PC-9 (cell line): Measurements from ENCODE around the gene NUP50.

Source experiments
- EZH2 ChIP-seq: fragments of 200-600 bp; sonication (generic); IDR thresholded peaks from 2 replicates; pipeline ENCODE4 v1.8.0; 2017; ENCODE audit warnings: antibody characterized with exemption, low read depth
- TF ChIP-seq, protein P1 (sequence below): fragments of 200-600 bp; sonication (generic); conservative IDR thresholded peaks from 2 replicates; pipeline ENCODE4 v1.6.1; 2017; ENCODE audit warnings: mixed run types, antibody characterized with exemption, mild to moderate bottlenecking, moderate library complexity

GRCh38 chr22:45172881-45173585 is 9.3 kb downstream of the NUP50 start:
- TF ChIP-seq, protein P1, sequence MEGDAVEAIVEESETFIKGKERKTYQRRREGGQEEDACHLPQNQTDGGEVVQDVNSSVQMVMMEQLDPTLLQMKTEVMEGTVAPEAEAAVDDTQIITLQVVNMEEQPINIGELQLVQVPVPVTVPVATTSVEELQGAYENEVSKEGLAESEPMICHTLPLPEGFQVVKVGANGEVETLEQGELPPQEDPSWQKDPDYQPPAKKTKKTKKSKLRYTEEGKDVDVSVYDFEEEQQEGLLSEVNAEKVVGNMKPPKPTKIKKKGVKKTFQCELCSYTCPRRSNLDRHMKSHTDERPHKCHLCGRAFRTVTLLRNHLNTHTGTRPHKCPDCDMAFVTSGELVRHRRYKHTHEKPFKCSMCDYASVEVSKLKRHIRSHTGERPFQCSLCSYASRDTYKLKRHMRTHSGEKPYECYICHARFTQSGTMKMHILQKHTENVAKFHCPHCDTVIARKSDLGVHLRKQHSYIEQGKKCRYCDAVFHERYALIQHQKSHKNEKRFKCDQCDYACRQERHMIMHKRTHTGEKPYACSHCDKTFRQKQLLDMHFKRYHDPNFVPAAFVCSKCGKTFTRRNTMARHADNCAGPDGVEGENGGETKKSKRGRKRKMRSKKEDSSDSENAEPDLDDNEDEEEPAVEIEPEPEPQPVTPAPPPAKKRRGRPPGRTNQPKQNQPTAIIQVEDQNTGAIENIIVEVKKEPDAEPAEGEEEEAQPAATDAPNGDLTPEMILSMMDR = no peak
- TF ChIP-seq EZH2 = no peak
